ENCODE data around the gene SYT13.

GRCh38 chr11:45216031-45216430 is 70.1 kb downstream of the SYT13 start:
- no peak for TF ChIP-seq CTCF (IDR thresholded peaks at IDR 0.05; ENCODE audit: low read length)
- TF ChIP-seq EZH2 (IDR thresholded peaks at IDR 0.05; ENCODE audit: borderline replicate concordance, low read length) = no peak

Measured in OCI-LY1 (cell line).